HG02571 (cell line): ENCODE measurements around the gene PLEKHG2.

ENCODE experiments used
- ATAC-seq: cut with Tn5 transposase; IDR thresholded peaks from one replicate; pipeline ENCODE4 v1.9.1; 2021; ENCODE audit warnings: mild to moderate bottlenecking, moderate library complexity; ENCODE audit not compliant: unreplicated experiment

The PLEKHG2 gene

GRCh38 chr19:39420769-39421168 is 8.3 kb downstream of the PLEKHG2 start:
- no peak for ATAC-seq

DNA sequence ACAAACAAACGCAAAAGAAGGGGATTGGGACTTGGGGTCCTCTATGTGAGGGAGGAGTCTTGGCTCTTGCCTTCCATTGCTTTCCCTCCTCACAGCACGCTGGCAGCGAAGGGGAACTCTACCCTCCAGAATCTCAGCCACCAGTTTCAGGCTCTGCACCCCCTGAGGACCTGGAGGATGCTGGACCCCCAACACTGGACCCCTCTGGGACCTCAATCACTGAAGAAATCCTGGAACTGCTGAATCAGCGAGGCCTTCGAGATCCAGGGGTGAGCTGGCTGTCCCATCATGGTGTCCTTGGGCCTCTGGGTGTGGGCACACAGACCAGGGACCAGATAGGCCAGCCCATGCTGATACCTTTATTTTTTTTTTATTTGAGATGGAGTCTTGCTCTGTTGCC is 9.6 kb downstream of the PLEKHG2 start:
- ATAC-seq = no peak

DNA sequence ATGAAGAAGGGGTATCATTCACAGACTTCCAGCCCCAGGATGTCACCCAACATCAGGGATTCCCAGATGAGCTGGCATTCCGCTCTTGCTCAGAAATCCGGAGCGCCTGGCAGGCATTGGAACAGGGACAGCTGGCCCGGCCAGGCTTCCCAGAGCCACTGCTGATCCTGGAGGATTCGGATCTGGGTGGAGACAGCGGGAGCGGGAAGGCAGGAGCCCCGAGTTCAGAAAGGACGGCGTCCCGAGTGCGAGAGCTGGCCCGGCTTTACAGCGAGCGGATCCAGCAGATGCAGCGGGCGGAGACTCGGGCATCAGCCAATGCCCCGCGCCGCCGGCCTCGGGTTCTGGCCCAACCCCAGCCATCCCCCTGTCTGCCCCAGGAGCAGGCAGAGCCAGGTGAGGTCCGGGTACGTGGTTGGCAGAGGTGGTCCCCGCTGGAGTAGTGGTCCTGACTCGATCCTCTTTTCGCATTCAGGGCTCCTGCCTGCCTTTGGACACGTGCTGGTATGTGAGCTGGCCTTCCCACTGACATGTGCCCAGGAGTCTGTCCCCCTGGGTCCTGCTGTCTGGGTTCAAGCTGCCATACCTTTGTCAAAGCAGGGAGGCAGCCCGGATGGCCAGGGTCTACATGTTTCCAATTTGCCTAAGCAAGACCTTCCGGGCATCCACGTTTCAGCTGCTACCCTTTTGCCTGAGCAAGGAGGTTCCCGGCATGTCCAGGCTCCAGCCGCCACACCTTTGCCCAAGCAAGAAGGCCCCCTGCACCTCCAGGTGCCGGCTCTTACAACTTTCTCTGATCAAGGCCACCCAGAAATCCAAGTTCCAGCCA is 11.0 kb downstream of the PLEKHG2 start:
- no peak for ATAC-seq

DNA sequence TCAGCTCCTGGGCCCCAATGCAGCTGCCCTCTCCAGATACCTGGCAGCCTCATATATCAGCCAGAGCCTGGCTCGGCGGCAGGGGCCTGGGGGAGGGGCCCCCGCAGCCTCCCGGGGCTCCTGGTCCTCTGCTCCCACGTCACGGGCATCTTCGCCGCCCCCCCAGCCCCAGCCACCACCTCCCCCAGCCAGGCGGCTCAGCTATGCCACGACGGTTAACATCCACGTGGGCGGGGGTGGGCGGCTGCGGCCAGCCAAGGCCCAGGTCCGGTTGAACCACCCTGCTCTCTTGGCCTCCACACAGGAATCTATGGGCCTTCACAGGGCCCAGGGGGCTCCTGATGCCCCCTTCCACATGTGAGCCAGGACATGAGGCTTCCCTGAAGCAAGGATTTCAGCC is 12.5 kb downstream of the PLEKHG2 start:
- no peak for ATAC-seq

GRCh38 chr19:39425744-39426143 is 13.3 kb downstream of the PLEKHG2 start:
- no peak for ATAC-seq

- ATAC-seq = no peak
Observed at GRCh38 chr19:39426170-39426569, 13.7 kb downstream of the PLEKHG2 start.

DNA sequence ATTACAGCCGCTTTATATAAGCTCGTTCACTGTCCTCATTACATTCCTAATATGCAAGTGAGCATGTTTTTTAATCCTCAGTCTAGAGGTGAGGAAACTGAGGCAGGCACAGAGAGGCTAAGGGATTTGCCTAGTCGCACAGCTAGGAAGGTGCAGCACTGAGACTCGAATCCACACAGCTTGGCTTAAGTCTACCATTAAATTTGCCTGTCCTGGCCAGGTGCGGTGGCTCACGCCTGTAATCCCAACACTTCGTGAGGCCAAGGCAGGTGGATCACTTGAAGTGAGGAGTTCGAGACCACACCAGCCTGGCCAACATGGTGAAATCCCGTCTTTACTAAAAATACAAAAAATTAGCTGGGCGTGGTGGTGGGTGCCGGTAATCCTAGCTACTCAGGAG is 15.2 kb downstream of the PLEKHG2 start:
- no peak for ATAC-seq

- ATAC-seq = no peak
Observed at GRCh38 chr19:39428283-39429112, 16.0 kb downstream of the PLEKHG2 start.

- no peak for ATAC-seq
Observed at GRCh38 chr19:39430675-39431593, 18.5 kb downstream of the PLEKHG2 start.

GRCh38 chr19:39432677-39433025 is 20.2 kb downstream of the PLEKHG2 start:
- ATAC-seq = no peak

- no peak for ATAC-seq
Observed at GRCh38 chr19:39433480-39434079, 21.1 kb downstream of the PLEKHG2 start.

DNA sequence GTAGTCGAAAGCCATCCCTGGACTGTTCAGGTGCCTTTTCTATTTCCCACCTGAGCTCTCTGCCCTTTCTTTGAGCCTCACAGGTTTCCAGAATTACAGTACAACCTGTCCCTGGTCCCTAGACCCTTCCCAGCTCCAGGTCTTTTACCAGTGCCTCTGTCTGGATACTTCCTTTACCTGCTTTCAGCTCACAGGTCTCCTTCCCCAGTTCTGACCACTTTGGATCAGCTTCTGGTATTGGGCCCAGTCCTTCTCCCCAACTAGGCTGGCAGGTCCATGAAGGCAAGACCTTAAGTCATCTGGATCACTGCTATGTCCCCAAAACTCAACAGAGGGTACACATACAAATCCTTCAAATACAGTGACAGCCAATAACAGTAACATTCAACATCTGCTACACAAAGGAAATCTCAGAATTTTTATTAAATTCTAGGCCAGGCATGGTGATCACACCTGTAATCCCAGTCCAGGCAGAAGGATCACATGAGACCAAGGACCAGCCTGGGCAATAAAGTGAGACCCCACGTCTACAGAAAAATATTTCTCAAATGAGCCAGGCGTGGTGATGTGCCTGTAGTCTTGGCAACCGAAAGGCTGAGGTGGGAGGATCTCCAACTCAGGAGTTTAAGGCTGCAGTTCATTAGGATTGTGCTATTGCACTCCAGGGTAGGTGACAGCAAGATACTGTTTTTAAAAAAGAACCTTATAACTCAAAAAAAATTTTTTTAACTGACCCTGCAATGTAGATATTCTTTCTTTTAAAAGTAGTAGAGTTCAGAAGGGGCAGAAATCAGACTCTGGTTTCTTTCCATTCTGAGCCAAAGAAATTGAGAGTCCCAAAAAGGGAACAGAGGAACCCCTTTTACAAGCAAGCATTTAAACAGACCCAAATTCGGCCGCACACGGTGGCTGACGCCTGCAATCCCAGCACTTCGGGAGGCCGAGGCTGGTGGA is 21.9 kb downstream of the PLEKHG2 start:
- ATAC-seq = no peak

DNA sequence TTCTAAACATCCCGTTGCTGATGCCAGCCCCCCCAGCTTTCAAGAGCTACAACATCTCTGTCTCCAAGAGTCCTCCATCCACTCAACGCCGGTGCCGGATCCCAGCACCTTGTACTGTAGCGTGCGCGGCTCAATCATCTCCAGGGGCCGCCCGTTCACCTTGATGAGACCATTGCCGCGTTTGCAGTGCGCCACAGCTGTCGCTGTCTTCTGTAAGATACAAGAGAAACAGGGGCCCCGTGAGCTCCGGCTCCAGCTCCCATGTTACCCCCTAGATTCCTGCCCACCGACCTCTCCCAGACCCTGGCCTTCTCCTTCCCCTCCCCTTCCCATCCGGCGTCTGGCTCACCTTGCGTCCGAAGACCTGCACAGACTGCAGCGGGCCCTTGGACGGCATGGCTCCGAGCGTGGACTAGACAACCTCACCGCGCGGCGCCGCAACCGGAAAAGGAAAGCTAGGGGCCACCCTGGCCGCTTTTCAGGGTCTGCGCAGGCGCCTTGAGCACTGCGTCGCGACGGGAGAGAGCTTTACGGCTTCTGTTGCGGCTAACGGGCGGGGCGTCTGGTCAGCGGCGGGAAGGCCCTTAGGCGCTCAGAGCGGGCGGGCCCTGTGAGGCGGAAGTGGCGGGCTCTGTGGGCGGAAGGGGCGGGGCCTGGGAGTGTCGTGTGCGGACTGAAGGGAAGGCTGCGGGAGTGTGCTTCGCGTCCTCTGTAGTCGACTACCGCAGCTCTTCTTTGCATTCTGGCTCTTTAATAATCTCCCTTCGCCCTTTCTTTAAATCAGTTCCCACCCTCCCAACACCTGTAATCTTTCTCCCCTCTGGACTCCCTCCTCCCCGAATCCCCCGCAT is 23.3 kb downstream of the PLEKHG2 start, which contains the start of gene RPS16:
Gene RPS16 (minus strand): TSS at position 451 of the 851 bp plus-strand sequence. CDS start 54 bp downstream, at position 397.
- peak; percentile 84 for ATAC-seq

DNA sequence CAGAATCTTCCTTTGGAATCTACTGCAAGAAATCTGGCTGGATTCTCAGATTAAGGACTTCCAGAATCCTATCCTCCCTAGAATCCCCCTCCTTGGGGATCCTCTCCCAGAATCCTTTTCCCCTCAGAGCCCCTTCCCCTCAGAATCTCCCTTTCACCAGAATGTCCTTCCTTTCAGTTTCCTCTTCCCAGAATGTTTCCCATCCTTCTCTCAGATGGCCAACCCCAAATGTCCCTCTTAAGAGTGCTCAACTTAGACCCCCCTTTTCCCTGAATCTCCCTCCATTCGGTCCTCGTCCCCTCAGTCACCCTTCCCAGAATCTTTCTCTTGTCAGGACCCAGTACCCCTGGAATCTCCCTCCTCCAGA is 23.9 kb downstream of the PLEKHG2 start:
- no peak for ATAC-seq

- no peak for ATAC-seq
Observed at GRCh38 chr19:39438270-39438934, 25.9 kb downstream of the PLEKHG2 start.

- no peak for ATAC-seq
Observed at GRCh38 chr19:39444598-39445195, 32.2 kb downstream of the PLEKHG2 start.
